ENCODE measurements around the gene C2orf72.

Gene C2orf72

GRCh38 chr2:231052494-231053451 lies 15.4 kb downstream of the C2orf72 start:
- TF ChIP-seq EP300 (IDR thresholded peaks at IDR 0.05; ENCODE audit: borderline replicate concordance) (no peak), RAD21 (IDR thresholded peaks at IDR 0.05; ENCODE audit: low read depth) (peak; percentile 41; the same call in 1 of the 2 replicates), EGR1 (IDR thresholded peaks at IDR 0.05) (no peak), FOXM1 (IDR thresholded peaks at IDR 0.05; ENCODE audit: borderline replicate concordance, low read depth) (no peak), TEAD4 (IDR thresholded peaks at IDR 0.05) (no peak), MAX (IDR thresholded peaks at IDR 0.05) (peak; percentile 85), YY1 (IDR thresholded peaks at IDR 0.05; ENCODE audit: low read depth) (no peak), TCF12 (IDR thresholded peaks at IDR 0.05; ENCODE audit: low read depth) (0 out of 2 replicates have a peak, but pooled peaks have one; percentile 12)

- TF ChIP-seq CREB1 (IDR thresholded peaks at IDR 0.05; ENCODE audit: low read depth): no peak
- TF ChIP-seq TAF1 (IDR thresholded peaks at IDR 0.05; ENCODE audit: low read depth): no peak
- no peak for TF ChIP-seq FOXM1 (IDR thresholded peaks at IDR 0.05; ENCODE audit: borderline replicate concordance, low read depth)
- no peak for TF ChIP-seq TEAD4 (IDR thresholded peaks at IDR 0.05)
- no peak for TF ChIP-seq EP300 (IDR thresholded peaks at IDR 0.05; ENCODE audit: borderline replicate concordance)
- no peak for TF ChIP-seq RAD21 (IDR thresholded peaks at IDR 0.05; ENCODE audit: low read depth)
- TF ChIP-seq REST (IDR thresholded peaks at IDR 0.05; ENCODE audit: low read depth): no peak
- TF ChIP-seq CEBPB (IDR thresholded peaks at IDR 0.05): no peak
- no peak for TF ChIP-seq YY1 (IDR thresholded peaks at IDR 0.05; ENCODE audit: low read depth)
- no peak for TF ChIP-seq NFIC (IDR thresholded peaks at IDR 0.05)
- TF ChIP-seq ZBTB7A (IDR thresholded peaks at IDR 0.05; ENCODE audit: low read depth): no peak
- no peak for TF ChIP-seq TCF12 (IDR thresholded peaks at IDR 0.05; ENCODE audit: low read depth)
- no peak for TF ChIP-seq EGR1 (IDR thresholded peaks at IDR 0.05)
- no peak for TF ChIP-seq USF1 (IDR thresholded peaks at IDR 0.05)
- TF ChIP-seq MAX (IDR thresholded peaks at IDR 0.05): no peak
Observed at GRCh38 chr2:231053846-231054245, 16.5 kb downstream of the C2orf72 start.

GRCh38 chr2:231056453-231057416 lies 19.4 kb downstream of the C2orf72 start, which contains the start of gene PSMD1:
TSS of gene PSMD1 (plus strand) at chr2:231056867. CDS start at chr2:231057026, 159 bp downstream.
- TF ChIP-seq CEBPB (IDR thresholded peaks at IDR 0.05): no peak
- peak; percentile 35; the same call in 1 of the 2 replicates for TF ChIP-seq EP300 (IDR thresholded peaks at IDR 0.05; ENCODE audit: borderline replicate concordance)
- peak; percentile 84 for TF ChIP-seq TAF1 (IDR thresholded peaks at IDR 0.05; ENCODE audit: low read depth)
- TF ChIP-seq RAD21 (IDR thresholded peaks at IDR 0.05; ENCODE audit: low read depth): no peak
- TF ChIP-seq TEAD4 (IDR thresholded peaks at IDR 0.05): peak; percentile 30; the same call in 1 of the 2 replicates
- peak; percentile 68 for TF ChIP-seq MAX (IDR thresholded peaks at IDR 0.05)
- TF ChIP-seq EGR1 (IDR thresholded peaks at IDR 0.05): peak; percentile 20; the same call in 1 of the 2 replicates
- TF ChIP-seq YY1 (IDR thresholded peaks at IDR 0.05; ENCODE audit: low read depth): peak; percentile 94
- 0 out of 2 replicates have a peak, but pooled peaks have one; percentile 3 for TF ChIP-seq USF1 (IDR thresholded peaks at IDR 0.05)
- TF ChIP-seq ZBTB7A (IDR thresholded peaks at IDR 0.05; ENCODE audit: low read depth): no peak
- TF ChIP-seq REST (IDR thresholded peaks at IDR 0.05; ENCODE audit: low read depth): no peak
- no peak for TF ChIP-seq NFIC (IDR thresholded peaks at IDR 0.05)

- TF ChIP-seq TCF12 (IDR thresholded peaks at IDR 0.05; ENCODE audit: low read depth) (no peak), CREB1 (IDR thresholded peaks at IDR 0.05; ENCODE audit: low read depth) (no peak), NFIC (IDR thresholded peaks at IDR 0.05) (no peak), MAX (IDR thresholded peaks at IDR 0.05) (no peak), EP300 (IDR thresholded peaks at IDR 0.05; ENCODE audit: borderline replicate concordance) (no peak), USF1 (IDR thresholded peaks at IDR 0.05) (no peak), EGR1 (IDR thresholded peaks at IDR 0.05) (no peak), YY1 (IDR thresholded peaks at IDR 0.05; ENCODE audit: low read depth) (no peak), CEBPB (IDR thresholded peaks at IDR 0.05) (no peak), ZBTB7A (IDR thresholded peaks at IDR 0.05; ENCODE audit: low read depth) (no peak), TEAD4 (IDR thresholded peaks at IDR 0.05) (no peak), RAD21 (IDR thresholded peaks at IDR 0.05; ENCODE audit: low read depth) (no peak)
Observed at GRCh38 chr2:231057590-231057989, 20.3 kb downstream of the C2orf72 start.
